Stomach (tissue), 9 donors: Measurements from ENCODE around the gene SSR4. TPM values are rescaled to one million over a fixed set of nuclear protein-coding genes. Genes with fewer than 3 reads are reported as not detected.

ENCODE experiments used
- DNase-seq, 2 donors: peaks; one replicate each; pipeline versions ENCODE4 v3.0.0 to v3.0.0-alpha.2; 2013 to 2019
- H3K27ac ChIP-seq, 5 donors: fragments of 200-600 bp in 4 of 5; sonication (generic) in 4 of 5; one replicate each; pipeline ENCODE4 v1.5.1; 2013 to 2019; ENCODE audit warnings: mild to moderate bottlenecking in 1 of 5, moderate library complexity in 1 of 5
- H3K27me3 ChIP-seq, 3 donors: fragments of 200-600 bp; sonication (generic); one replicate each; pipeline ENCODE4 v1.5.1; 2017 to 2019; ENCODE audit warnings: mixed run types in 1 of 3
- H3K36me3 ChIP-seq, 4 donors: fragments of 200-600 bp; sonication (generic); 1 replicate in 3 of 4; 2 replicates in 1 of 4; pipeline ENCODE4 v1.5.1; 2016 to 2019
- H3K4me1 ChIP-seq, 4 donors: fragments of 200-600 bp; sonication (generic); one replicate each; pipeline ENCODE4 v1.5.1; 2016 to 2019
- H3K4me3 ChIP-seq, 4 donors: fragments of 200-600 bp; sonication (generic) in 3 of 4; one replicate each; pipeline ENCODE4 v1.5.1; 2016 to 2019; ENCODE audit warnings: mild to moderate bottlenecking in 1 of 4
- H3K9me3 ChIP-seq, 4 donors: fragments of 200-600 bp; sonication (generic); one replicate each; pipeline ENCODE4 v1.5.1; 2016 to 2019
- EP300 ChIP-seq: sonication (generic); formaldehyde crosslinking; IDR thresholded peaks from one replicate; pipeline ENCODE4 v1.6.1; 2017; ENCODE audit warnings: antibody characterized with exemption
- POLR2A ChIP-seq, 4 donors: fragments of 450-650 bp; IDR thresholded peaks; one replicate each; pipeline ENCODE4 v1.6.1; 2016; ENCODE audit warnings: antibody characterized with exemption in 4 of 4, control low read depth in 2 of 4, mild to moderate bottlenecking in 1 of 4, moderate library complexity in 1 of 4
- POLR2AphosphoS5 ChIP-seq, 3 donors: sonication (generic); formaldehyde crosslinking; IDR thresholded peaks; one replicate each; pipeline ENCODE4 v1.6.1; 2016; ENCODE audit warnings: antibody characterized with exemption in 3 of 3
- WGBS, 5 donors: extraction: QIAGEN DNeasy Blood & Tissue Kit in 3 of 5; methylation state at CpG; one replicate each; pipeline versions ENCODE4 v1.1.5 to v1.1.7; 2013 to 2018; 5-methylcytosine and 5-hydroxymethylcytosine counted together
- intact Hi-C: fragments of 100-400 bp; cut with DNase I; formaldehyde crosslinking; loops from one replicate; pipeline ENCODE4 v1.15.1; 2023; ENCODE audit warnings: low total_unique reads
- polyA plus RNA-seq, 3 donors: library from polyadenylated mRNA; stranded (reverse); fragments of 200-250 nt; gene quantifications; one replicate each; pipeline ENCODE4 v1.2.3, GENCODE V29; 2013
- total RNA-seq, 5 donors: library from RNA; depleted of rRNA; stranded (reverse); fragments of >200 nt; gene quantifications; one replicate each; pipeline versions ENCODE4 v1.1.0 to v1.2.3, GENCODE V29; 2014 to 2016
- TF ChIP-seq, protein P1 (sequence below), 7 experiments: fragments of 450-650 bp in 4 of 7; fragments of 200-600 bp in 3 of 7; sonication (generic) in 3 of 7; IDR thresholded peaks; one replicate each; pipeline ENCODE4 v1.5.1; 2016 to 2019; ENCODE audit warnings: antibody characterized with exemption in 7 of 7, control low read depth in 2 of 7, mild to moderate bottlenecking in 1 of 7
- donor health status: healthy with polysubstance abuse.
- donor health status: Bipolar disorder and iron deficiency.
- donor health status: healthy.

Gene SSR4
- total and polyA plus RNA-seq, 8 donors = 13.9 to 717 (median 174) TPM

DNA sequence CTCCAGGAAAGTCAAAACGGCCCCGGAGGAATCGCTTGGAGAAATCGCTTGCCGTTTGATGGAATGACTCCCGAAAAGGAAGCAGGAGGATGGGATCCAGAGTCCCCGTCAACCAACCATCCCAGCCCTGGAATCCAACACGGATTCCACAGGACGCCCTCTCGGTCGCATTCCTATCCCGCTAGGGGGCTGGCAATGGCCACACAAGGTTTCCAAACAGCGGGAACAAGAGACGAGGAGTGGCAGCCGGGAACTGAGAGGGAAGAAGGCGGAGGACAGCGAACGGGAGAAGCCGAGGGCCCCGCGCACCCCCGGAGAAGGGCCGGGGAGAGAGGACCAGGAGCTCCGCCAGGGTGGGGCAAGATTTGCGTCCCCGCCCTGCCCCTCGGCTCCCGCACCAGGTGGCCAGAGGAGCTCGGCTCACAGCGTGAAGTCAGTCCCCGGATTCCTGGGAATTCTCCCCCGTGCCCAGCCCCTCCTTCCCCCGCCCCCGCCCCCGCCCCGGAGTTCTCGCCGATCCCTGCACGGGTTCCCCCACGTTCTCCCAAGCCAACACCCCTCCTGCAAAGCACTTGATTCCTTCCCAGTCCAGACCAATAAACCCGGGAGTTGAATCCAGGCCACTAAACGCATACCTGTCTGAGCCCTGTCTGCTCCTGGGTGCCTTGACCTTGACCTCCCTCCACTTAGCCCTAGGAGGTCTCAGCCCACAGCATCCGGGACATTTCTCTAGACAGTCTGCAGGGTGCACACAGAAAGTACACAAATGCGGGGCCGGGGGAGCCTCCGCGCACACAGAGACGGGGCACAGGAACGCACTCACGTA lies 34.5 kb downstream of the SSR4 start:
- peaks cover 0 to 26% (median 5%) of the 10 kb centered on the region in 4 donors for H3K9me3 ChIP-seq
- TF ChIP-seq POLR2A (IDR thresholded peaks at IDR 0.05) (no peak), EP300 (no peak), POLR2AphosphoS5 (IDR thresholded peaks at IDR 0.05) (no peak)
- TF ChIP-seq, protein P1, sequence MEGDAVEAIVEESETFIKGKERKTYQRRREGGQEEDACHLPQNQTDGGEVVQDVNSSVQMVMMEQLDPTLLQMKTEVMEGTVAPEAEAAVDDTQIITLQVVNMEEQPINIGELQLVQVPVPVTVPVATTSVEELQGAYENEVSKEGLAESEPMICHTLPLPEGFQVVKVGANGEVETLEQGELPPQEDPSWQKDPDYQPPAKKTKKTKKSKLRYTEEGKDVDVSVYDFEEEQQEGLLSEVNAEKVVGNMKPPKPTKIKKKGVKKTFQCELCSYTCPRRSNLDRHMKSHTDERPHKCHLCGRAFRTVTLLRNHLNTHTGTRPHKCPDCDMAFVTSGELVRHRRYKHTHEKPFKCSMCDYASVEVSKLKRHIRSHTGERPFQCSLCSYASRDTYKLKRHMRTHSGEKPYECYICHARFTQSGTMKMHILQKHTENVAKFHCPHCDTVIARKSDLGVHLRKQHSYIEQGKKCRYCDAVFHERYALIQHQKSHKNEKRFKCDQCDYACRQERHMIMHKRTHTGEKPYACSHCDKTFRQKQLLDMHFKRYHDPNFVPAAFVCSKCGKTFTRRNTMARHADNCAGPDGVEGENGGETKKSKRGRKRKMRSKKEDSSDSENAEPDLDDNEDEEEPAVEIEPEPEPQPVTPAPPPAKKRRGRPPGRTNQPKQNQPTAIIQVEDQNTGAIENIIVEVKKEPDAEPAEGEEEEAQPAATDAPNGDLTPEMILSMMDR (IDR thresholded peaks at IDR 0.05) = no peak
- DNase-seq = no peak
- H3K4me1 ChIP-seq = peaks cover 4 to 25% (median 24%) of the 10 kb centered on the region in 4 donors
- H3K27ac ChIP-seq = peak overlapping the region in 1 of 5 donors; percentile 42
- no peaks in the 10 kb centered on the region for H3K36me3 ChIP-seq
- intact Hi-C loops = no loop called here
- H3K4me3 ChIP-seq = peak overlapping the region; percentile 46 to 55 (median 50)
- peaks cover 0 to 62% (median 43%) of the 10 kb centered on the region in 3 donors for H3K27me3 ChIP-seq
- 9 to 25% (median 13%) methylated on average over 28 to 50 of the region's 50 CpGs for WGBS, 5 donors

DNA sequence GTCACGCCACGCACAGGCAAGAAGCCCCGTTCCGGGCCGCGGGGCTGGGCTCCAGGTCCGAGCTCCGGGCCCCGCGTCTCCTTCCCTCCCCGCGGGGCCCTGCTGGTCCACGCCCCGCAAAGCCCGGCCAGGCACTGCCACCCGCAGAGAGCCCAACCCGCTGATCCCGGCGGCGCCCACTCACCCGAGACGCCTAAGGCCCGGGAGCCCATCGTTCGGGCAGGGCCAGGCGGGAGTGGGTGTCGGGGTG lies 35.0 kb downstream of the SSR4 start:
- H3K27ac ChIP-seq = peak overlapping the region in 1 of 5 donors; percentile 42
- H3K27me3 ChIP-seq = peaks cover 0 to 56% (median 43%) of the 10 kb centered on the region in 3 donors
- intact Hi-C loops = no loop called here
- TF ChIP-seq POLR2A (IDR thresholded peaks at IDR 0.05) (no peak), EP300 (no peak), POLR2AphosphoS5 (IDR thresholded peaks at IDR 0.05) (no peak)
- TF ChIP-seq, protein P1 (IDR thresholded peaks at IDR 0.05) = no peak
- H3K36me3 ChIP-seq = no peaks in the 10 kb centered on the region
- WGBS, 5 donors = 0 to 29% (median 1%) methylated on average over 2 to 21 of the region's 27 CpGs; no CpG with 5 or more reads in 1 of the 5 donors
- H3K9me3 ChIP-seq = peaks cover 0 to 26% (median 5%) of the 10 kb centered on the region in 4 donors
- H3K4me3 ChIP-seq = peak overlapping the region; percentile 46 to 55 (median 50)
- DNase-seq = peak in 1 of 2 donors; percentile 22
- peaks cover 4 to 25% (median 24%) of the 10 kb centered on the region in 4 donors for H3K4me1 ChIP-seq

DNA sequence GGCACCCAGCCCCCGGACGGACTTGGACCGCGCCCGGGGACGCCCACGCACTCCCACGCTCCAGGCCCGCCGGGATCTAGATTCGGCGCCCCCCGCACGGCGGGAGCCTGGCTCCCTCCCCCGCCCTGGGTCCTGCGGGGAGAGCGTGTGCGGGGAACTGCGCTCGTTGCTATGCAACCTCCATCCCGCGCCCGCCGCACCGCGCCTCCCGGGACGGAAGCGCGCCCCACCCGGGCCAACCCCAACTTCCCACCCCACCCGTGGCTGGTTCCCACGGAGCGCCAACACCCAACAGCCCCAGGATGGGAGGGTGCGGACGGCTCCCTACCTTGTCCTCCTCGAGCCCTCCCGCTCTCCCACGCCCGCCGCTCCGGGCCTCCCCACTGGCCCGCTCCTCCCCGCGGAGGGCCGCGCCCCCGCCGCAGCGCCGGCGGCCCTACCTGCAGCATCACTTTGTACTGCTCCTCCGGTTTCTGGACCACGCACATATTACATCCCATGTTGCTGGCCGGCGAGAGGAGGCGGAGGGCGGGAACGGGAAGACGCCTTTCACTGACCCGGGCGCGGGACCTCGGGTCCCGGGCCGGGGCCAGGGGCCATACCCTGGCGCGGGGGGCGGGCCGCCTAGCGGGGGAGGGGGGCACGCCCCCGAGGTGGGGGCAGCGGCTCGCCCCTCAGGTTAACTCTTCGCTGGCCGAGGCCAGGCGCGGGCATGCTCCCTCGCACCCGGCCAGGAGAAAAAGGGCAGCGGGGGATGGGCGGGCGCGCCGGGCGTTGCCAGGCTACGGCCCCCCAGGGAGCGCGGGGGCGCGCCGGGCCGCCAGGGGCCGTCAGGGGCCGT lies 35.6 kb downstream of the SSR4 start, which contains the start of gene PDZD4:
Gene PDZD4 (minus strand): TSS at position 746 of the 841 bp plus-strand sequence. CDS start 246 bp downstream, at position 500.
- H3K4me3 ChIP-seq = peak within 1 kb of the TSS; percentile 46 to 55 (median 50)
- H3K9me3 ChIP-seq = peaks cover 0 to 26% (median 5%) of the 10 kb centered on the region in 4 donors
- 0 to 33% (median 5%) methylated on average over 17 to 90 of the region's 97 CpGs for WGBS, 5 donors
- intact Hi-C loops = no loop called here
- no peaks in the 10 kb centered on the region for H3K36me3 ChIP-seq
- TF ChIP-seq POLR2AphosphoS5 (IDR thresholded peaks at IDR 0.05) = no peak
- TF ChIP-seq EP300 = no peak
- TF ChIP-seq, protein P1 (IDR thresholded peaks at IDR 0.05) = no peak
- no peak for TF ChIP-seq POLR2A (IDR thresholded peaks at IDR 0.05)
- peaks cover 0 to 53% (median 43%) of the 10 kb centered on the region in 3 donors for H3K27me3 ChIP-seq
- peak in 1 of 2 donors; percentile 32 for DNase-seq
- peaks cover 4 to 25% (median 24%) of the 10 kb centered on the region in 4 donors for H3K4me1 ChIP-seq
- peak within 1 kb of the TSS in 1 of 5 donors; percentile 42 for H3K27ac ChIP-seq
